Mesendoderm (in vitro differentiated cells): ENCODE data around the gene BSDC1.

Source experiments
- DNase-seq: peaks from one replicate; pipeline ENCODE4 v3.0.0; 2013
- H2AK5ac ChIP-seq: 2 replicates; pipeline ENCODE4 v1.6.1; 2013; ENCODE audit warnings: low read length, inconsistent platforms
- H2BK120ac ChIP-seq: 2 replicates; pipeline ENCODE4 v1.6.1; 2013; ENCODE audit warnings: low read depth, mild to moderate bottlenecking, low read length, moderate library complexity, mixed read lengths
- H2BK15ac ChIP-seq: replicated peaks from 2 replicates; pipeline ENCODE4 v1.6.1; 2013; ENCODE audit warnings: low read depth, mild to moderate bottlenecking, moderate library complexity
- H2BK5ac ChIP-seq: 2 replicates; pipeline ENCODE4 v1.6.1; 2013; ENCODE audit warnings: low read length, inconsistent platforms
- H3K18ac ChIP-seq: 2 replicates; pipeline ENCODE4 v1.6.1; 2013; ENCODE audit warnings: mild to moderate bottlenecking, low read length, mixed read lengths
- H3K23ac ChIP-seq: one replicate; pipeline ENCODE4 v1.6.1; 2013; ENCODE audit warnings: low read length
- H3K27ac ChIP-seq: 2 replicates; pipeline ENCODE4 v1.5.1; 2013; ENCODE audit warnings: low read depth, mild to moderate bottlenecking, inconsistent platforms, low read length, moderate library complexity
- H3K27me3 ChIP-seq: 2 replicates; pipeline ENCODE4 v1.6.1; 2013; ENCODE audit warnings: low read length, control low read depth, mild to moderate bottlenecking, inconsistent platforms; ENCODE audit not compliant: insufficient read depth, poor library complexity
- H3K36me3 ChIP-seq: 2 replicates; pipeline ENCODE4 v1.6.1; 2013; ENCODE audit warnings: low read length, inconsistent platforms; ENCODE audit not compliant: control insufficient read depth, insufficient read depth
- H3K4ac ChIP-seq: one replicate; pipeline ENCODE4 v1.6.1; 2013; ENCODE audit warnings: low read depth, mild to moderate bottlenecking, low read length, moderate library complexity
- H3K4me1 ChIP-seq: 2 replicates; pipeline ENCODE4 v1.6.1; 2013; ENCODE audit warnings: low read depth, low read length, inconsistent platforms; ENCODE audit not compliant: control insufficient read depth
- H3K4me2 ChIP-seq: 2 replicates; pipeline ENCODE4 v1.6.1; 2013; ENCODE audit warnings: low read length
- H3K4me3 ChIP-seq: 2 replicates; pipeline ENCODE4 v1.5.1; 2013; ENCODE audit warnings: mild to moderate bottlenecking, low read length
- H3K56ac ChIP-seq: one replicate; pipeline ENCODE4 v1.6.1; 2013; ENCODE audit warnings: low read length
- H3K79me1 ChIP-seq: 2 replicates; pipeline ENCODE4 v1.6.1; 2013; ENCODE audit warnings: low read length, inconsistent platforms
- H3K79me2 ChIP-seq: 2 replicates; pipeline ENCODE4 v1.6.1; 2013; ENCODE audit warnings: mild to moderate bottlenecking, low read length; ENCODE audit not compliant: control insufficient read depth, insufficient read depth
- H3K9ac ChIP-seq: 2 replicates; pipeline ENCODE4 v1.6.1; 2013; ENCODE audit warnings: low read length, inconsistent platforms
- H4K5ac ChIP-seq: one replicate; pipeline ENCODE4 v1.6.1; 2013; ENCODE audit warnings: low read length
- H4K8ac ChIP-seq: one replicate; pipeline ENCODE4 v1.6.1; 2013; ENCODE audit warnings: low read depth, mild to moderate bottlenecking, control low read depth, low read length, moderate library complexity
- WGBS: extraction: QIAGEN DNeasy Blood & Tissue Kit; methylation state at CpG from one replicate; pipeline ENCODE4 v1.1.7; 2013; ENCODE audit warnings: low lambda C conversion rate, missing lambda C conversion rate; ENCODE audit not compliant: insufficient coverage; ENCODE audit errors: extremely low coverage; 5-methylcytosine and 5-hydroxymethylcytosine counted together

Gene BSDC1

DNA sequence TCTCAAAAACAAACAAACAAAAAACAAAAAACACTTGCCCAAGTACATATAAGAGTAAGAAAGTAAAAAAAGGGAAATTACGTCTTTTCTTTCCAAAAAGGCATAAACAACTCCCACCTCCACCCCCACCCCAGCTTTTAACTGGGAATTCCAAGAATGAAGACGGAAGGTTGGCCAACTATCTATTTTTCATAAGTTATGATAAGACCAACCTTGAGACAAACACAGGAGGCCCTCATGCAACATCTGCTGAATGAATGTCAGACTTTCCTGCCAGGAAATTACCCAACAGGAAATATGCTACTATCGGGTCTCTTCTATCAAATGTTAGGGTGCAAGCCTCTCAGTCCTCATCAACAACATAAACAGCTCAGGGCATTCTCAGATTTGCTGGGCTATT lies 1.9 kb downstream of the BSDC1 start:
- H3K4me3 ChIP-seq, result no peak overlapping the region
- no peak overlapping the region for H2AK5ac ChIP-seq
- no peak overlapping the region for H4K5ac ChIP-seq
- no peak overlapping the region for H3K56ac ChIP-seq
- H3K79me2 ChIP-seq, result peaks cover 14% of the 10 kb centered on the region
- no peak overlapping the region for H3K23ac ChIP-seq
- H2BK5ac ChIP-seq, result no peak overlapping the region
- H3K36me3 ChIP-seq, result peaks cover 4% of the 10 kb centered on the region
- H3K9ac ChIP-seq, result no peak overlapping the region
- H3K4me1 ChIP-seq, result peaks cover 5% of the 10 kb centered on the region
- no peak overlapping the region for H4K8ac ChIP-seq
- DNase-seq, result no peak
- H3K18ac ChIP-seq, result no peak overlapping the region
- no peaks in the 10 kb centered on the region for H3K27me3 ChIP-seq
- no peak overlapping the region for H3K27ac ChIP-seq
- peaks cover 22% of the 10 kb centered on the region for H3K79me1 ChIP-seq
- no peak overlapping the region for H2BK15ac ChIP-seq
- H2BK120ac ChIP-seq, result no peak overlapping the region
- no peak overlapping the region for H3K4ac ChIP-seq
- no CpG with 5 or more reads among the region's 3 CpGs for WGBS
- H3K4me2 ChIP-seq, result no peak overlapping the region

GRCh38 chr1:32390904-32391870 lies 3.1 kb downstream of the BSDC1 start:
- no peak overlapping the region for H2BK120ac ChIP-seq
- no peak overlapping the region for H3K18ac ChIP-seq
- peaks cover 22% of the 10 kb centered on the region for H3K79me1 ChIP-seq
- no peak overlapping the region for H3K4me3 ChIP-seq
- no CpG with 5 or more reads among the region's 8 CpGs for WGBS
- H3K36me3 ChIP-seq, result peaks cover 9% of the 10 kb centered on the region
- H3K23ac ChIP-seq, result no peak overlapping the region
- H3K79me2 ChIP-seq, result peaks cover 14% of the 10 kb centered on the region
- no peak overlapping the region for H3K9ac ChIP-seq
- no peak overlapping the region for H3K4ac ChIP-seq
- no peak overlapping the region for H2BK5ac ChIP-seq
- no peak overlapping the region for H4K8ac ChIP-seq
- peaks cover 5% of the 10 kb centered on the region for H3K4me1 ChIP-seq
- H2AK5ac ChIP-seq, result no peak overlapping the region
- no peak for DNase-seq
- no peak overlapping the region for H3K56ac ChIP-seq
- H2BK15ac ChIP-seq, result no peak overlapping the region
- no peak overlapping the region for H3K4me2 ChIP-seq
- H4K5ac ChIP-seq, result no peak overlapping the region
- no peak overlapping the region for H3K27ac ChIP-seq
- H3K27me3 ChIP-seq, result no peaks in the 10 kb centered on the region

DNA sequence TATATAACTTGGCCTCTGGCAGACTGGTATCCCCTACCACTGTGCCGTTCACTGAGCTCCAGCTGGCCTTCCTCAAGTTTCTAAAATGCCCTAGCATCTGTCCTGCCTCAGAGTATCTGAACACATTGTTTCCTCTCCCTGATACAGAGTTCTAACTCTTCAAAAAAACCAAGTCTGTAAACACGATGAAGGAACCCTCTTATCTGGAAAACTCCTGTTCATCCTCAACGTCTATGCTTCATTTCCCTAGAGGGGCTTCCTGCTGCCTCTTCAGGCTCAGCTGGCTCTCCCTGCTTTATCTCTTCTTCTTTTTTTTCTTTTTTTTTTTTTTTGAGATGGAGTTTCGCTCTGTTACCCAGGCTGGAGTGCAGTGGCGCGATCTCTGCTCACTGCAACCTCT lies 5.6 kb downstream of the BSDC1 start:
- H3K27me3 ChIP-seq, result no peaks in the 10 kb centered on the region
- H3K4ac ChIP-seq, result no peak overlapping the region
- H3K23ac ChIP-seq, result no peak overlapping the region
- H3K4me1 ChIP-seq, result peaks cover 5% of the 10 kb centered on the region
- H2BK5ac ChIP-seq, result no peak overlapping the region
- H3K56ac ChIP-seq, result no peak overlapping the region
- no peak overlapping the region for H3K4me3 ChIP-seq
- H3K4me2 ChIP-seq, result no peak overlapping the region
- no peak overlapping the region for H2BK120ac ChIP-seq
- no CpG with 5 or more reads among the region's 6 CpGs for WGBS
- no peak overlapping the region for H2BK15ac ChIP-seq
- no peak overlapping the region for H3K9ac ChIP-seq
- no peak overlapping the region for H4K8ac ChIP-seq
- no peak overlapping the region for H3K18ac ChIP-seq
- peaks cover 11% of the 10 kb centered on the region for H3K79me2 ChIP-seq
- H3K27ac ChIP-seq, result no peak overlapping the region
- H2AK5ac ChIP-seq, result no peak overlapping the region
- peaks cover 19% of the 10 kb centered on the region for H3K79me1 ChIP-seq
- no peak for DNase-seq
- no peak overlapping the region for H4K5ac ChIP-seq
- H3K36me3 ChIP-seq, result peaks cover 17% of the 10 kb centered on the region

GRCh38 chr1:32386676-32387392 lies 7.4 kb downstream of the BSDC1 start:
- Histone ChIP-seq H2AK5ac (no peak overlapping the region), H3K79me2 (peaks cover 2% of the 10 kb centered on the region), H2BK120ac (no peak overlapping the region), H3K56ac (no peak overlapping the region), H3K4me2 (no peak overlapping the region), H3K27ac (no peak overlapping the region), H3K4me3 (no peak overlapping the region), H3K23ac (no peak overlapping the region), H2BK5ac (no peak overlapping the region), H4K5ac (no peak overlapping the region), H4K8ac (no peak overlapping the region), H3K4ac (no peak overlapping the region), H3K79me1 (peaks cover 10% of the 10 kb centered on the region), H3K4me1 (no peaks in the 10 kb centered on the region), H3K9ac (no peak overlapping the region), H2BK15ac (no peak overlapping the region), H3K27me3 (no peaks in the 10 kb centered on the region), H3K36me3 (peaks cover 17% of the 10 kb centered on the region), H3K18ac (no peak overlapping the region)
- no peak for DNase-seq
- WGBS, result no CpG with 5 or more reads among the region's 13 CpGs

DNA sequence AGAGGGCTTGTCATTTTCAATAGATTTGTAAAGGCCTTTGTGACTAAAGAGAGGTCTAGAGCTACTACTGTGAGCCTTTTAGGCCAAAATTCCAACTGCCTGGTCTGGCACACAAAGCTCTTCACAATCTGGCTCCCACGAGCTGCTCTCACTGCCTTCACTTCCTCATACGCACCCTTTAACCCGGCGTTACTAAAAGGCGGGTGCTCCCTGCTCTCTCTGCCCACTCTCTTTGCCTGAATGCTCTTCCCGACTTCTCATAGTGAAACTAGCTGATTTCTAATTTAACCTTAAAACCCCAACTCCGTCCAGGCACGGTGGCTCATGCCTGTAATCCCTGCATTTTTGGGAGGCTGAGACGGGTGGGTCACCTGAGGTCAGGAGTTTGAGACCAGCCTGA lies 14.2 kb downstream of the BSDC1 start:
- H3K79me2 ChIP-seq, result no peaks in the 10 kb centered on the region
- H3K23ac ChIP-seq, result no peak overlapping the region
- no peak for DNase-seq
- no peak overlapping the region for H2BK15ac ChIP-seq
- no CpG with 5 or more reads among the region's 9 CpGs for WGBS
- no peak overlapping the region for H3K9ac ChIP-seq
- H3K4me1 ChIP-seq, result no peaks in the 10 kb centered on the region
- peaks cover 34% of the 10 kb centered on the region for H3K36me3 ChIP-seq
- H2BK120ac ChIP-seq, result no peak overlapping the region
- no peak overlapping the region for H3K4me3 ChIP-seq
- no peak overlapping the region for H3K4ac ChIP-seq
- H4K5ac ChIP-seq, result no peak overlapping the region
- H3K18ac ChIP-seq, result no peak overlapping the region
- H3K27ac ChIP-seq, result no peak overlapping the region
- no peak overlapping the region for H2BK5ac ChIP-seq
- no peak overlapping the region for H2AK5ac ChIP-seq
- no peak overlapping the region for H4K8ac ChIP-seq
- H3K79me1 ChIP-seq, result no peaks in the 10 kb centered on the region
- H3K27me3 ChIP-seq, result no peaks in the 10 kb centered on the region
- no peak overlapping the region for H3K56ac ChIP-seq
- H3K4me2 ChIP-seq, result no peak overlapping the region
